ENCODE measurements around the gene STOX2.

Gene STOX2

GRCh38 chr4:183905081-183905592 lies at the start of gene STOX2:
Gene STOX2 (plus strand): TSS chr4:183905307. CDS start chr4:183906791, 1,484 bp downstream.
- no peak for DNase-seq

GRCh38 chr4:183855323-183856190 lies 49.5 kb upstream of the STOX2 start:
- DNase-seq: no peak

- no peak for DNase-seq
These were observed 48.1 kb upstream of the STOX2 start for GRCh38 chr4:183857040-183857439.

- DNase-seq: no peak
These were observed 47.0 kb upstream of the STOX2 start for GRCh38 chr4:183858011-183858615.

GRCh38 chr4:183860119-183860518 lies 45.0 kb upstream of the STOX2 start:
- no peak for DNase-seq

- no peak for DNase-seq
These were observed 44.4 kb upstream of the STOX2 start for GRCh38 chr4:183860731-183861130.

- no peak for DNase-seq
These were observed 43.7 kb upstream of the STOX2 start for GRCh38 chr4:183861426-183861825.

GRCh38 chr4:183863155-183863825 lies 41.8 kb upstream of the STOX2 start:
- no peak for DNase-seq

- DNase-seq: no peak
These were observed 37.9 kb upstream of the STOX2 start for GRCh38 chr4:183867247-183867646.

- DNase-seq: no peak
These were observed 34.1 kb upstream of the STOX2 start for GRCh38 chr4:183870997-183871396.

GRCh38 chr4:183871581-183871980 lies 33.5 kb upstream of the STOX2 start:
- DNase-seq: no peak

- DNase-seq: no peak
These were observed 32.6 kb upstream of the STOX2 start for GRCh38 chr4:183872531-183872930.

GRCh38 chr4:183873409-183874185 lies 31.5 kb upstream of the STOX2 start:
- DNase-seq: no peak

- DNase-seq: no peak
These were observed 29.8 kb upstream of the STOX2 start for GRCh38 chr4:183875251-183875825.

GRCh38 chr4:183876268-183876934 lies 28.7 kb upstream of the STOX2 start:
- DNase-seq: no peak

GRCh38 chr4:183878251-183878970 lies 26.7 kb upstream of the STOX2 start:
- no peak for DNase-seq

GRCh38 chr4:183885205-183885720 lies 19.8 kb upstream of the STOX2 start:
- DNase-seq: no peak

GRCh38 chr4:183887351-183887750 lies 17.8 kb upstream of the STOX2 start:
- no peak for DNase-seq

GRCh38 chr4:183888564-183888963 lies 16.5 kb upstream of the STOX2 start:
- DNase-seq: no peak

- DNase-seq: no peak
These were observed 15.9 kb upstream of the STOX2 start for GRCh38 chr4:183889190-183889589.

- no peak for DNase-seq
These were observed 7.9 kb upstream of the STOX2 start for GRCh38 chr4:183897193-183897592.

Measured in CD4-positive, alpha-beta T cell treated with Interleukin-17A for 1 hour (primary cell).